MM.1S (cell line): Measurements from ENCODE around the gene CWC27.

ENCODE experiments used
- CTCF ChIP-seq: fragments of 300-600 bp; sonication (generic); IDR thresholded peaks from 2 replicates; pipeline ENCODE4 v1.5.1; 2016; ENCODE audit warnings: antibody characterized with exemption, low read length, mixed read lengths
- EZH2 ChIP-seq: fragments of 300-600 bp; sonication (generic); optimal IDR thresholded peaks from 2 replicates; pipeline ENCODE3; 2017; ENCODE audit warnings: low read depth, mild to moderate bottlenecking, antibody characterized with exemption, low read length, mixed read lengths

GRCh38 chr5:64899838-64900237 lies 131.1 kb downstream of the CWC27 start:
- no peak for TF ChIP-seq CTCF
- TF ChIP-seq EZH2, result no peak
